Measurements from ENCODE around the gene AMER1.

Gene AMER1

DNA sequence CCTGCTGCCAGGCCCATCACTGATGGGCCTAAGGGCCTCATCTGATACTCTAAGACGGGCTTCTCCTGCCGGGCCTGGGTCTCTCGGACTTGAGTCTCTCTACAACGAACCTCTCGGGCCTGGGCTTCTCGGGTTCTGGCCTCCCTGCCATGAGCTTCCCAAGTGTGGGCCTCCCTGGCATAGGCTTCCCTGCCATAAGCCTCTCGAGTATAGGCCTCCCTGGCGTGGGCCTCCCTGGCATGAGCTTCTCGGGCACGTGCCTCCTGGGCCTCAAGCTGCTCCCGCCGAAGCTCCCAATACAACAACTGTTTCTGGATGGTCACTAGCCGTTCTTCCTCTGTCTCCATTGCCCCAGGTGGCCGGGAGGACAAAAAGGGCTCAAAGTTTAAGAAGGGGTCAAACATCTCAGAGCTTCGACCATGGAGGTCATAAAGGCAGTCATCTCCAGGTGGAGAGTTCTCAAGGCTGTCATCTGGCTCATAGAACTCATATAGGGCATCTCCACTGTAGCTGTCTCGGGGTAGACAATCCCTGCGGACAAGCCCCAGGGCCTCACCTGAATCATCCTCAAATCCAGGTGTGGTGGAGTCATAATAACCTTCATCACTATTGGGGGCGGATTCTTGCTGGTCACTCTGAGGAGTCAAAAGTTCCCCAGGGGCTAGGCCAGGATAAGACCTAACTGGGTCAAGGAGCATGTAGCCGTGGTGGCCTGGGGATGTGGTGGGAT, 14.1 kb downstream of the AMER1 start:
- H3K27ac Mint-ChIP-seq, result no peak overlapping the region
- H3K9me3 Mint-ChIP-seq, result no peaks in the 10 kb centered on the region
- no peaks in the 10 kb centered on the region for H3K4me1 Mint-ChIP-seq
- H3K27me3 Mint-ChIP-seq, result no peaks in the 10 kb centered on the region
- H3K4me3 Mint-ChIP-seq, result no peak overlapping the region
- DNase-seq (no peak), ATAC-seq (no peak)

- no peaks in the 10 kb centered on the region for H3K27me3 Mint-ChIP-seq
- no peak overlapping the region for H3K27ac Mint-ChIP-seq
Observed at GRCh38 chrX:64190136-64190740, 15.3 kb downstream of the AMER1 start.

DNA sequence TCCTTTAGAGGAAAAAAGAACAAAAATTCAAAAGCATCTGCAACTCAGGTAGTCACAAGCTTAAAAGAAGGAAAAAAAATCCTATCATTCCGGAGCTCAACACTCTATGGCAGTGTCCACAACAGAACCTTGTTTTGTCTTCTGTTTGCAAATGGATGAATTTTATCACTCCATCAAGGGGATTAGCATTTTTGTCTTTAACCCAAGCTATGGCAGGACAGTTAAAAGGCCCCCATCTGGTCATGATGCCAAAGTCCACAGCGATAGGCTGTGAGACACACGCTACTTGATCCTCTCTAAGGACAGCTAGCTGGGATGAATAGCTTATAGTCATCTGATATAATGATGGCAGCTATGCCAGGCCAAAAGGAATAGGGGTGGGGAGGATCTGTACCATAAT, 16.6 kb downstream of the AMER1 start:
- no peak for DNase-seq
- no peak for ATAC-seq
- no peak overlapping the region for H3K4me3 Mint-ChIP-seq
- no peaks in the 10 kb centered on the region for H3K27me3 Mint-ChIP-seq
- peak overlapping the region in 1 of 2 donors; percentile 74 for H3K27ac Mint-ChIP-seq
- no peaks in the 10 kb centered on the region for H3K4me1 Mint-ChIP-seq
- no peaks in the 10 kb centered on the region for H3K9me3 Mint-ChIP-seq

More at GRCh38 chrX:64190136-64190740, 15.3 kb downstream of the AMER1 start:
- Mint-ChIP-seq H3K4me3 (no peak overlapping the region), H3K4me1 (no peaks in the 10 kb centered on the region), H3K9me3 (no peaks in the 10 kb centered on the region)
- DNase-seq (no peak), ATAC-seq (no peak)

GRCh38 chrX:64187762-64188150, 17.8 kb downstream of the AMER1 start:
- Mint-ChIP-seq H3K9me3 (no peaks in the 10 kb centered on the region), H3K27ac (no peak overlapping the region), H3K4me1 (no peaks in the 10 kb centered on the region), H3K4me3 (no peak overlapping the region), H3K27me3 (no peaks in the 10 kb centered on the region)
- no peak for DNase-seq
- ATAC-seq, result no peak

GRCh38 chrX:64186974-64187761, 18.3 kb downstream of the AMER1 start:
- Mint-ChIP-seq H3K4me3 (no peak overlapping the region), H3K4me1 (no peaks in the 10 kb centered on the region), H3K9me3 (no peaks in the 10 kb centered on the region), H3K27ac (no peak overlapping the region), H3K27me3 (no peaks in the 10 kb centered on the region)
- DNase-seq (no peak), ATAC-seq (no peak)

DNA sequence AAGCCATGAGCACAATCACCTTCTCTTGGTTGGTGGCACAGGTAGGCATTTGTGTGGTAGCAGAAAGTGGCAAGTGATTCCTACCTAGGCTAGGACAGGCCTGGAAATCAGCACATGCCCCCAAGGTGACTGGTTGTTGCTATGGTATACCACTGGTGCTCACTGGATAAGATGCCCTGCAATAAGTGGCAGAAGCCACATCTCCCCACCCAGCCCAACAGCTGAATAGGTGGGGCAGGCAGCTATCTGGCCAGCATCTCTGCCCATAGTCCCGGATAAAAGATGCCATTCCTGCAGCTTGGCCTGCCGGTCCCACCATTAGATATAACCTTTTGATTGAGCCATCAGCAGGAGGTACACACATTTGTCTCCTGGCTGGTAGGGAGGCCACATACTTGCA, 21.1 kb downstream of the AMER1 start:
- DNase-seq (no peak), ATAC-seq (no peak)
- Mint-ChIP-seq H3K4me1 (no peaks in the 10 kb centered on the region), H3K4me3 (no peak overlapping the region), H3K9me3 (no peaks in the 10 kb centered on the region), H3K27ac (no peak overlapping the region), H3K27me3 (no peaks in the 10 kb centered on the region)

GRCh38 chrX:64182208-64182607, 23.3 kb downstream of the AMER1 start:
- ATAC-seq, result no peak
- H3K9me3 Mint-ChIP-seq, result no peaks in the 10 kb centered on the region
- H3K4me3 Mint-ChIP-seq, result no peak overlapping the region
- no peaks in the 10 kb centered on the region for H3K4me1 Mint-ChIP-seq
- no peaks in the 10 kb centered on the region for H3K27me3 Mint-ChIP-seq
- no peak overlapping the region for H3K27ac Mint-ChIP-seq
- no peak for DNase-seq

- Mint-ChIP-seq H3K4me3 (no peak overlapping the region), H3K27me3 (no peaks in the 10 kb centered on the region), H3K4me1 (no peaks in the 10 kb centered on the region), H3K9me3 (no peaks in the 10 kb centered on the region), H3K27ac (no peak overlapping the region)
- no peak for ATAC-seq
- DNase-seq, result no peak
Observed at GRCh38 chrX:64176876-64177275, 28.6 kb downstream of the AMER1 start.

GRCh38 chrX:64169988-64170387, 35.5 kb downstream of the AMER1 start:
- DNase-seq (no peak), ATAC-seq (no peak)
- H3K27ac Mint-ChIP-seq, result no peak overlapping the region
- no peak overlapping the region for H3K4me3 Mint-ChIP-seq
- H3K27me3 Mint-ChIP-seq, result no peaks in the 10 kb centered on the region
- no peaks in the 10 kb centered on the region for H3K9me3 Mint-ChIP-seq
- H3K4me1 Mint-ChIP-seq, result no peaks in the 10 kb centered on the region

DNA sequence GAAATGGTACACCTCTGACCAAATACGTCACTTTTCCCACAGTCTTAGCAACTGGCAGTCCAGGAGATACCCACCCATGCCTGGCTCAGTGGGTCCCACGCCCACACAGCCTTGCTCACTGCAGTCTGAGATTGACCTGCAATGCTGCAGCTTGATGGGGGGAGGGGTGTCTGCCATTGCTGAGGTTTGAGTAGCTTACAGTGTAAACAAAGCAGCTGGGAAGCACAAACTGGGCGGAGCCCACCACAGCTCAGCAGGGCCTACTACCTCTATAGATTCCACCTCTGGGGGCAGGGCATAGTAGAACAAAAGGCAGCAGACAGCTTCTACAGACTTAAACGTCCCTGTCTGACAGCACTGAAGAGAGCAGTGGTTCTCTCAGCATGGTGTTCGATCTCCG, 52.7 kb downstream of the AMER1 start:
- no peak for ATAC-seq
- Mint-ChIP-seq H3K4me1 (no peaks in the 10 kb centered on the region), H3K27me3 (no peaks in the 10 kb centered on the region), H3K4me3 (no peak overlapping the region), H3K9me3 (peaks cover 13 to 27% of the 10 kb centered on the region in 2 donors), H3K27ac (no peak overlapping the region)
- DNase-seq, result no peak

- DNase-seq, result no peak
- Mint-ChIP-seq H3K27me3 (no peaks in the 10 kb centered on the region), H3K9me3 (peaks cover 13 to 27% of the 10 kb centered on the region in 2 donors), H3K4me1 (no peaks in the 10 kb centered on the region), H3K4me3 (no peak overlapping the region), H3K27ac (no peak overlapping the region)
- no peak for ATAC-seq
Observed at GRCh38 chrX:64151911-64152310, 53.6 kb downstream of the AMER1 start.

DNA sequence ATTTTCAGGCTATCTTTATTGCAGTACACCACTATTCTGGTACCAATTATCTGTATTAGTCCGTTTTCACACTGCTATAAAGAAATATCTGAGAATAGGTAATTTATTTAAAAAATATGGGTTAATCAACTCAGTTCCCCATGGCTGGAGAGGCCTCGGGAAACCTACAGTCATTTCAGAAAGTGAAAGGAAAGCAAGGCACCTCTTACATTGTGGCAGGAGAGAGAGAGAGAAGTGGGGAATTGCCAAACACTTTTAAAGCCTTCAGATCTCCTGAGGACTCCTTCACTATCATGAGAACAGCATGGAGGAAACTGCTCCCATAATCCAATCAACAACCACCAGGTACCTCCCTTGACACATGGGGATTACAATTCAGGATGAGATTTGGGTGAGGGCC, 54.7 kb downstream of the AMER1 start:
- Mint-ChIP-seq H3K4me1 (no peaks in the 10 kb centered on the region), H3K4me3 (no peak overlapping the region), H3K27me3 (no peaks in the 10 kb centered on the region), H3K9me3 (peaks cover 13 to 27% of the 10 kb centered on the region in 2 donors), H3K27ac (no peak overlapping the region)
- ATAC-seq (no peak), DNase-seq (no peak)

Measured in stimulated activated naive CD8-positive, alpha-beta T cell treated with anti-CD3 and anti-CD28 coated beads, Interleukin-15, amount 100 ng/mL, for 72 hours (primary cell).